ENCODE data around the gene IL33. TPM values are rescaled to one million over a fixed set of nuclear protein-coding genes. Genes with fewer than 3 reads are reported as not detected.

IL33 gene
- total RNA-seq, 4 donors from 2014 or later, result 1.6 to 3.1 (median 1.9) TPM

DNA sequence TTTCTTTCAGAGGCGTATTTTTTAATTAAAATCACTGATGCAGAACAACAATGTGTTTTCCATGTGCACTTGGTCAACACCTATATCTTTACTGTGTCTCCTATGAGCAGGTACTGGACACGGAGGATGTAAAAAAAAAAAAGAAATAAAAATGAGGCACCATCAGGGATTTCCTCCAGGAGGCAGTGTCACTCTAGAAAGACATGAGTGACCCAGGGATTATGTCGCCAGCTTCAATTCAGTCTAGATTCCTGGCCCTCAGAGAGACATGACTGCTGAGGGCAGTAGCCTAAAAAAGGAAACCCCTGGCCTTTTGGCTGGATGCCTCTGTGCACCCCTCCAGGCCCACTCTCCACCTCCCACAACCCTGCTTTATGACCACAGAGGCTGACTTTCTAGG is 18.3 kb upstream of the IL33 start:
- in situ Hi-C loops (cut with MboI; ENCODE audit: low sequenced_read_pairs in 4 of 4), result loop anchor here in 2 of 4 donors (5.0 to 10.0 kb wide), 2 partner anchors 107 to 110 kb away; no protein-coding TSS in a partner anchor
- H3K4me1 ChIP-seq, result no peaks in the 10 kb centered on the region
- no peak for ATAC-seq
- no peak overlapping the region for H3K4me3 ChIP-seq
- no peak for DNase-seq
- H3K27me3 ChIP-seq, result no peaks in the 10 kb centered on the region
- intact Hi-C loops (cut with DNase I; ENCODE audit: low total_unique reads), result no loop called here
- H3K27ac ChIP-seq, result no peak overlapping the region
- no peaks in the 10 kb centered on the region for H3K36me3 ChIP-seq
- no peaks in the 10 kb centered on the region for H3K9me3 ChIP-seq
- TF ChIP-seq CTCF (IDR thresholded peaks at IDR 0.05 in 4 of 5, conservative IDR thresholded peaks at IDR 0.05 in 1 of 5) (peak in 3 of 5 experiments; percentile 6 to 47 (median 25)), POLR2A (IDR thresholded peaks at IDR 0.05) (no peak)

DNA sequence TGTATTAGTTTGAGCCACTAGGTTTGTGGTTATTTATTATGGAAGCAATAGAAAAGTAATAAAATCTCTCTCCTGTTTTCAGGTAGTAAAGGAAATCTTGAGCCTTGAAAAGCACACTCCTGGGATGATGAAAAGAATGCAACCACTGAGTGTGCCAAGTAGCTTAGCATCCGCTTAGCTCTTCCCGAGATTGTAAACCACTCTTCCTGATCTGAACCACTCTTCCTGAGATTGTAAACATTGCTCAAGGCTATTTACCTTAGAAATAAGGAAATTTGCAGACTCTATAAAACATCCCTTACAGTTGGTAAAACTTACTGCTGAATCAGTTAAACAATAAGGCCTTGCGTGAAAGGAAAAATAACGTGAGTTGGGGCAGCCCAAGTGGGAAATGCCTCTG is 17.4 kb upstream of the IL33 start:
- in situ Hi-C loops (cut with MboI; ENCODE audit: low sequenced_read_pairs in 4 of 4) (loop anchor here in 2 of 4 donors (5.0 to 10.0 kb wide), 2 partner anchors 107 to 109 kb away; no protein-coding TSS in a partner anchor), intact Hi-C loops (cut with DNase I; ENCODE audit: low total_unique reads) (no loop called here)
- H3K4me1 ChIP-seq, result no peaks in the 10 kb centered on the region
- H3K4me3 ChIP-seq, result no peak overlapping the region
- H3K36me3 ChIP-seq, result no peaks in the 10 kb centered on the region
- ATAC-seq (no peak), DNase-seq (no peak)
- TF ChIP-seq POLR2A (IDR thresholded peaks at IDR 0.05) (no peak), CTCF (IDR thresholded peaks at IDR 0.05 in 4 of 5, conservative IDR thresholded peaks at IDR 0.05 in 1 of 5) (no peak)
- no peaks in the 10 kb centered on the region for H3K27me3 ChIP-seq
- H3K27ac ChIP-seq, result no peak overlapping the region
- no peaks in the 10 kb centered on the region for H3K9me3 ChIP-seq

DNA sequence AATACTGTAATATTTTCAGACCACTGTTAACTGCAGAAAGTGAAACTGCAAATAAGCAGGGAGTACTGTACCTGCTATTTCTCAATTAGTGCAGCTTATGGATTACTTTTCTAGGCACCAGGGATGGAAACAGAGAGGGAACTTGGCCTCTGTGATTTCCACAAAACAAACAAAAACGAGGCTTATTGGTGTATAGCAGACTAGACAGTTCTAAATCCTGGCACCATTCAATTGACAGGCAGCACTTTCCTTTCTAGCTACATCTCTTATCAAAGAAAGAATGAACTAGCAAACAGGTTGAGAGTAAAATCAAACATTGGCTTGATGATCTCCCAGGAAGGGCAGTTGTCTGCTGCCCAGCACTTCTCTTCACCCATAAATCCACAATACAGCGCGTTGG is 16.0 kb upstream of the IL33 start:
- intact Hi-C loops (cut with DNase I; ENCODE audit: low total_unique reads), result no loop called here

GRCh38 chr9:6200761-6201160 is 14.8 kb upstream of the IL33 start:
- no peaks in the 10 kb centered on the region for H3K9me3 ChIP-seq
- no peak for TF ChIP-seq POLR2A (IDR thresholded peaks at IDR 0.05)
- no peak for TF ChIP-seq CTCF (IDR thresholded peaks at IDR 0.05 in 4 of 5, conservative IDR thresholded peaks at IDR 0.05 in 1 of 5)
- no peaks in the 10 kb centered on the region for H3K27me3 ChIP-seq
- no peak for DNase-seq
- no peak for ATAC-seq
- intact Hi-C loops (cut with DNase I; ENCODE audit: low total_unique reads), result no loop called here
- no peaks in the 10 kb centered on the region for H3K36me3 ChIP-seq
- in situ Hi-C loops (cut with MboI; ENCODE audit: low sequenced_read_pairs in 4 of 4), result no loop called here
- H3K27ac ChIP-seq, result no peak overlapping the region
- no peaks in the 10 kb centered on the region for H3K4me1 ChIP-seq
- H3K4me3 ChIP-seq, result no peak overlapping the region

More for the DNA sequence above, 16.0 kb upstream of the IL33 start:
- in situ Hi-C loops (cut with MboI; ENCODE audit: low sequenced_read_pairs in 4 of 4), result loop anchor here in 2 of 4 donors (5.0 to 10.0 kb wide), 2 partner anchors 105 to 108 kb away; no protein-coding TSS in a partner anchor
- Histone ChIP-seq H3K27me3 (no peaks in the 10 kb centered on the region), H3K36me3 (no peaks in the 10 kb centered on the region), H3K4me3 (no peak overlapping the region), H3K4me1 (no peaks in the 10 kb centered on the region), H3K27ac (no peak overlapping the region), H3K9me3 (no peaks in the 10 kb centered on the region)
- DNase-seq, result no peak
- TF ChIP-seq CTCF (IDR thresholded peaks at IDR 0.05 in 4 of 5, conservative IDR thresholded peaks at IDR 0.05 in 1 of 5) (no peak), POLR2A (IDR thresholded peaks at IDR 0.05) (no peak)
- ATAC-seq, result no peak

GRCh38 chr9:6209966-6210365 is 5.6 kb upstream of the IL33 start:
- in situ Hi-C loops (cut with MboI; ENCODE audit: low sequenced_read_pairs in 4 of 4) (no loop called here), intact Hi-C loops (cut with DNase I; ENCODE audit: low total_unique reads) (no loop called here)
- H3K9me3 ChIP-seq, result peaks cover 0 to 6% (median 0%) of the 10 kb centered on the region in 3 donors
- H3K27me3 ChIP-seq, result no peaks in the 10 kb centered on the region
- no peak overlapping the region for H3K27ac ChIP-seq
- no peak overlapping the region for H3K4me3 ChIP-seq
- no peak for DNase-seq
- no peaks in the 10 kb centered on the region for H3K4me1 ChIP-seq
- no peak for ATAC-seq
- TF ChIP-seq CTCF (IDR thresholded peaks at IDR 0.05 in 4 of 5, conservative IDR thresholded peaks at IDR 0.05 in 1 of 5), result no peak
- no peak for TF ChIP-seq POLR2A (IDR thresholded peaks at IDR 0.05)
- no peaks in the 10 kb centered on the region for H3K36me3 ChIP-seq
